ENCODE measurements around the gene TNFRSF19.

DNA sequence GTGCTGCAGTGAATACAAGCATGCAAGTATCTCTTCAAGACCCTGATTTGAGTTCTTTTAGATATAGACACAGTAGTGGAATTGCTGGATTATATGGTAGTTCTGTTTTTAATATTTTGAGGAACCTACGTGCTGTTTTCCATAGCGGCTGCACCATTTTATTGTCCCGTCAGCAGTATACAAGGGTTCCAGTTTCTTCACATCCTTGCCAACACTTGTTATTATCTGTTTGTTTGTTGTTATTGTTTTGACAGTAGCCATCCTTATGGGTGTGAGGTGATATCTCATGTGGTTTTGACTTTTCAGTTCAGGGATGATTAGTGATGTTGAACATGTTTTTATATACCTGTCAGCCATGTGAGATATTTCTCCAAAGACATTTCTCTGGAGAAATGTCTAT lies 53.2 kb downstream of the TNFRSF19 start:
- TF ChIP-seq, protein P1, sequence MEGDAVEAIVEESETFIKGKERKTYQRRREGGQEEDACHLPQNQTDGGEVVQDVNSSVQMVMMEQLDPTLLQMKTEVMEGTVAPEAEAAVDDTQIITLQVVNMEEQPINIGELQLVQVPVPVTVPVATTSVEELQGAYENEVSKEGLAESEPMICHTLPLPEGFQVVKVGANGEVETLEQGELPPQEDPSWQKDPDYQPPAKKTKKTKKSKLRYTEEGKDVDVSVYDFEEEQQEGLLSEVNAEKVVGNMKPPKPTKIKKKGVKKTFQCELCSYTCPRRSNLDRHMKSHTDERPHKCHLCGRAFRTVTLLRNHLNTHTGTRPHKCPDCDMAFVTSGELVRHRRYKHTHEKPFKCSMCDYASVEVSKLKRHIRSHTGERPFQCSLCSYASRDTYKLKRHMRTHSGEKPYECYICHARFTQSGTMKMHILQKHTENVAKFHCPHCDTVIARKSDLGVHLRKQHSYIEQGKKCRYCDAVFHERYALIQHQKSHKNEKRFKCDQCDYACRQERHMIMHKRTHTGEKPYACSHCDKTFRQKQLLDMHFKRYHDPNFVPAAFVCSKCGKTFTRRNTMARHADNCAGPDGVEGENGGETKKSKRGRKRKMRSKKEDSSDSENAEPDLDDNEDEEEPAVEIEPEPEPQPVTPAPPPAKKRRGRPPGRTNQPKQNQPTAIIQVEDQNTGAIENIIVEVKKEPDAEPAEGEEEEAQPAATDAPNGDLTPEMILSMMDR (IDR thresholded peaks at IDR 0.05) = no peak
- no peak for TF ChIP-seq POLR2A (IDR thresholded peaks at IDR 0.05)

All from heart left ventricle (tissue), 13 donors.